Stomach (tissue), 4 donors: Measurements from ENCODE around the gene OVCH1.

Experiments used
- CTCF ChIP-seq, 7 experiments: fragments of 450-650 bp in 4 of 7; fragments of 200-600 bp in 3 of 7; sonication (generic) in 3 of 7; IDR thresholded peaks; one replicate each; pipeline ENCODE4 v1.5.1; 2016 to 2019; ENCODE audit warnings: antibody characterized with exemption in 7 of 7, control low read depth in 2 of 7, mild to moderate bottlenecking in 1 of 7
- EP300 ChIP-seq: sonication (generic); formaldehyde crosslinking; IDR thresholded peaks from one replicate; pipeline ENCODE4 v1.6.1; 2017; ENCODE audit warnings: antibody characterized with exemption
- POLR2A ChIP-seq, 4 donors: fragments of 450-650 bp; IDR thresholded peaks; one replicate each; pipeline ENCODE4 v1.6.1; 2016; ENCODE audit warnings: antibody characterized with exemption in 4 of 4, control low read depth in 2 of 4, mild to moderate bottlenecking in 1 of 4, moderate library complexity in 1 of 4

- no peak for TF ChIP-seq CTCF (IDR thresholded peaks at IDR 0.05)
- no peak for TF ChIP-seq POLR2A (IDR thresholded peaks at IDR 0.05)
- no peak for TF ChIP-seq EP300
Measured at GRCh38 chr12:29426498-29426897, 71.0 kb downstream of the OVCH1 start.
